ENCODE measurements around the gene RALGPS1.

DNA sequence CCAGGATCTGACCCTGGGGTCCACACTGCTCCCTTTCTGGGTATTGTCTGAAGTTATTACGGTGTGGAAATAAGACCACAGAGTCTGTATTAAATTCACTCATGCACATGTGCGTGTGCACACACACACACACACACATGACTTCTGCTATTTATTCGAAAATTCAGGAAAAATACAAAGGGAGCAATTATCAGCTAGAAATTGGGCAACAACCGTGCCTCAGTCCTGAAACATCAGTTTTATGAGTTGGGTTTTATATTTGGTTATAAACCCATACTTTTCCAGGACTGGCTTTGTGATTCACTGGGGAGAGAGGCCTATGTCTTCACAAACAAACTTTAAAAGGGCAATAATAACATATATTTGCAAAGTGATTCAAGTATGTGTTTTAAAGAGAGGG lies 117.7 kb downstream of the RALGPS1 start:
- TF ChIP-seq CEBPB (IDR thresholded peaks at IDR 0.05) (no peak), REST (IDR thresholded peaks at IDR 0.05) (no peak), NR3C1 (IDR thresholded peaks at IDR 0.05) (no peak), NFE2L2 (conservative IDR thresholded peaks at IDR 0.05; ENCODE audit: low read length) (no peak), BHLHE40 (IDR thresholded peaks at IDR 0.05; ENCODE audit: low read depth, low read length) (no peak), KDM5A (IDR thresholded peaks at IDR 0.05) (no peak), RAD21 (conservative IDR thresholded peaks at IDR 0.05 in 1 of 2, IDR thresholded peaks at IDR 0.05 in 1 of 2) (no peak), RARB (CRISPR knock-in tag; IDR thresholded peaks at IDR 0.05) (no peak), EP300 (IDR thresholded peaks at IDR 0.05) (no peak)
- TF ChIP-seq, protein P1, sequence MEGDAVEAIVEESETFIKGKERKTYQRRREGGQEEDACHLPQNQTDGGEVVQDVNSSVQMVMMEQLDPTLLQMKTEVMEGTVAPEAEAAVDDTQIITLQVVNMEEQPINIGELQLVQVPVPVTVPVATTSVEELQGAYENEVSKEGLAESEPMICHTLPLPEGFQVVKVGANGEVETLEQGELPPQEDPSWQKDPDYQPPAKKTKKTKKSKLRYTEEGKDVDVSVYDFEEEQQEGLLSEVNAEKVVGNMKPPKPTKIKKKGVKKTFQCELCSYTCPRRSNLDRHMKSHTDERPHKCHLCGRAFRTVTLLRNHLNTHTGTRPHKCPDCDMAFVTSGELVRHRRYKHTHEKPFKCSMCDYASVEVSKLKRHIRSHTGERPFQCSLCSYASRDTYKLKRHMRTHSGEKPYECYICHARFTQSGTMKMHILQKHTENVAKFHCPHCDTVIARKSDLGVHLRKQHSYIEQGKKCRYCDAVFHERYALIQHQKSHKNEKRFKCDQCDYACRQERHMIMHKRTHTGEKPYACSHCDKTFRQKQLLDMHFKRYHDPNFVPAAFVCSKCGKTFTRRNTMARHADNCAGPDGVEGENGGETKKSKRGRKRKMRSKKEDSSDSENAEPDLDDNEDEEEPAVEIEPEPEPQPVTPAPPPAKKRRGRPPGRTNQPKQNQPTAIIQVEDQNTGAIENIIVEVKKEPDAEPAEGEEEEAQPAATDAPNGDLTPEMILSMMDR (IDR thresholded peaks at IDR 0.05): no peak

All from A549 (cell line).